SH-SY5Y (cell line): ENCODE results near the gene URB2.

Experiments used
- GATA2 ChIP-seq: IDR thresholded peaks from 2 replicates; pipeline ENCODE4 v1.6.1; 2011; ENCODE audit warnings: mild to moderate bottlenecking, low read depth, low read length
- GATA3 ChIP-seq: IDR thresholded peaks from 2 replicates; pipeline ENCODE4 v1.6.1; 2011; ENCODE audit warnings: low read depth, mild to moderate bottlenecking, low read length, moderate library complexity

DNA sequence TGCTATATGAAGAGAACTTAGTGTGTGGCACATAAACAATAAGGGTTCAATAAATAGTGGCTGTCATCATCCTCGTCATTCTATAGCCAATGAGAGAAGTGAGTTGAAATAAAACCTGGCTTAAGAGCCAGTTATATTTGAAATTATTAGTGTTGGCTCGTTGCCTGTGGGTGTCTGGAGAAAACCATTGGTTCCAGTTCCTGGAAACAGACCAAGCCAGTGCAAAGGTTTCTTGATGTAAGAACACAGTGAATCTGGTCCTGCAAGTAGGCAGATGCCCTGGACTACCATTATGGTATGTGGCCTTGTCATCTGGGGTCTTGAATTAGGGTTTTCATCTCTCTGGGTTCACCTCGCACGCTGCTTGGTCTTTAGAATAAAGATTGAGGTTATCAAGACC lies 43.3 kb downstream of the URB2 start:
- TF ChIP-seq GATA3 (no peak), GATA2 (no peak)
